H9 (cell line): Measurements from ENCODE around the gene TMSB15A. TPM values are rescaled to one million over a fixed set of nuclear protein-coding genes. Genes with fewer than 3 reads are reported as not detected.

Source experiments
- DNase-seq: peaks from one replicate; pipeline ENCODE4 v3.0.0-alpha.2; 2017
- H2AFZ ChIP-seq: one replicate; pipeline ENCODE4 v1.6.1; 2013; ENCODE audit warnings: mild to moderate bottlenecking, low read length, control low read depth, moderate library complexity
- H2AK5ac ChIP-seq: 2 replicates; pipeline ENCODE4 v1.6.1; 2013; ENCODE audit warnings: low read length, control low read depth, mixed read lengths; ENCODE audit not compliant: insufficient read length
- H2BK120ac ChIP-seq: one replicate; pipeline ENCODE4 v1.6.1; 2013; ENCODE audit warnings: low read depth, mild to moderate bottlenecking, low read length, control low read depth, inconsistent platforms; ENCODE audit not compliant: poor library complexity, severe bottlenecking
- H2BK12ac ChIP-seq: 2 replicates; pipeline ENCODE4 v1.6.1; 2013; ENCODE audit warnings: low read length, control low read depth, mixed read lengths, low read depth; ENCODE audit not compliant: insufficient read length
- H2BK15ac ChIP-seq: 2 replicates; pipeline ENCODE4 v1.6.1; 2013; ENCODE audit warnings: low read depth, low read length, control low read depth
- H2BK20ac ChIP-seq: one replicate; pipeline ENCODE4 v1.6.1; 2013; ENCODE audit warnings: low read depth, mild to moderate bottlenecking, low read length, control low read depth, inconsistent platforms; ENCODE audit not compliant: poor library complexity, severe bottlenecking
- H2BK5ac ChIP-seq: 2 replicates; pipeline ENCODE4 v1.6.1; 2013; ENCODE audit warnings: low read length, control low read depth, mixed read lengths; ENCODE audit not compliant: insufficient read length
- H3K14ac ChIP-seq: 2 replicates; pipeline ENCODE4 v1.6.1; 2013; ENCODE audit warnings: low read length, control low read depth; ENCODE audit not compliant: insufficient read depth
- H3K18ac ChIP-seq: 2 replicates; pipeline ENCODE4 v1.6.1; 2013; ENCODE audit warnings: low read depth, mild to moderate bottlenecking, mixed read lengths, low read length, control low read depth; ENCODE audit not compliant: insufficient read length
- H3K23ac ChIP-seq: 2 replicates; pipeline ENCODE4 v1.6.1; 2013; ENCODE audit warnings: low read length, control low read depth, mixed read lengths, low read depth; ENCODE audit not compliant: insufficient read length
- H3K23me2 ChIP-seq: 2 replicates; pipeline ENCODE4 v1.6.1; 2013; ENCODE audit warnings: low read depth, mild to moderate bottlenecking, mixed read lengths, low read length, control low read depth; ENCODE audit not compliant: insufficient read length, poor library complexity, severe bottlenecking
- H3K27ac ChIP-seq: 2 replicates; pipeline ENCODE4 v1.5.1; 2013; ENCODE audit warnings: low read length, control low read depth, mixed read lengths, low read depth; ENCODE audit not compliant: insufficient read length
- H3K27me3 ChIP-seq: 2 replicates; pipeline ENCODE4 v1.6.1; 2013; ENCODE audit warnings: low read length, control low read depth, inconsistent platforms; ENCODE audit not compliant: insufficient read depth
- H3K4ac ChIP-seq: 2 replicates; pipeline ENCODE4 v1.6.1; 2013; ENCODE audit warnings: low read depth, mild to moderate bottlenecking, control low read depth, inconsistent platforms, low read length, moderate library complexity
- H3K4me1 ChIP-seq: 2 replicates; pipeline ENCODE4 v1.6.1; 2013; ENCODE audit warnings: low read length, control low read depth, inconsistent platforms; ENCODE audit not compliant: insufficient read depth
- H3K4me2 ChIP-seq: 2 replicates; pipeline ENCODE4 v1.6.1; 2013; ENCODE audit warnings: low read length, control low read depth, mixed read lengths; ENCODE audit not compliant: insufficient read length, insufficient read depth
- H3K56ac ChIP-seq: 2 replicates; pipeline ENCODE4 v1.6.1; 2013; ENCODE audit warnings: low read depth, mild to moderate bottlenecking, mixed read lengths, low read length, control low read depth; ENCODE audit not compliant: insufficient read length
- H3K79me1 ChIP-seq: 2 replicates; pipeline ENCODE4 v1.6.1; 2013; ENCODE audit warnings: low read depth, mild to moderate bottlenecking, moderate library complexity, low read length, control low read depth, inconsistent platforms; ENCODE audit not compliant: insufficient read depth, poor library complexity, severe bottlenecking
- H3K79me2 ChIP-seq: 2 replicates; pipeline ENCODE4 v1.6.1; 2013; ENCODE audit warnings: low read length, control low read depth, inconsistent platforms; ENCODE audit not compliant: insufficient read depth
- H3K9ac ChIP-seq: 2 replicates; pipeline ENCODE4 v1.6.1; 2013; ENCODE audit warnings: low read length, control low read depth, mixed read lengths; ENCODE audit not compliant: insufficient read length; ENCODE audit errors: extremely low read depth
- H3K9me3 ChIP-seq: one replicate; pipeline ENCODE4 v1.6.1; 2013; ENCODE audit warnings: low read depth, low read length, inconsistent platforms; ENCODE audit not compliant: control insufficient read depth
- H3T11ph ChIP-seq: one replicate; pipeline ENCODE4 v1.6.1; 2013; ENCODE audit warnings: mild to moderate bottlenecking, low read length, control low read depth, inconsistent platforms
- H4K20me1 ChIP-seq: one replicate; pipeline ENCODE4 v1.6.1; 2013; ENCODE audit not compliant: control insufficient read depth, insufficient read length, insufficient read depth
- H4K5ac ChIP-seq: 2 replicates; pipeline ENCODE4 v1.6.1; 2013; ENCODE audit warnings: low read depth, mild to moderate bottlenecking, mixed read lengths, low read length, control low read depth; ENCODE audit not compliant: insufficient read length
- H4K8ac ChIP-seq: replicated peaks from 2 replicates; pipeline ENCODE4 v1.6.1; 2013; ENCODE audit warnings: low read length, control low read depth, mixed read lengths, low read depth; ENCODE audit not compliant: insufficient read length
- H4K91ac ChIP-seq: 2 replicates; pipeline ENCODE4 v1.6.1; 2013; ENCODE audit warnings: low read depth, mild to moderate bottlenecking, moderate library complexity, mixed read lengths, low read length, control low read depth; ENCODE audit not compliant: insufficient read length
- H3K27ac Mint-ChIP-seq, 3 experiments: 2 replicates in 2 of 3; 3 replicates in 1 of 3; pipeline ENCODE4 v1.8.0; 2020 to 2021; ENCODE audit warnings: mixed read lengths in 3 of 3, mild to moderate bottlenecking in 1 of 3, moderate library complexity in 1 of 3
- H3K27me3 Mint-ChIP-seq: 2 replicates; pipeline ENCODE4 v1.8.0; 2021; ENCODE audit warnings: low read depth, mild to moderate bottlenecking, moderate library complexity, mixed read lengths
- H3K36me3 Mint-ChIP-seq, 3 experiments: 2 replicates in 2 of 3; 3 replicates in 1 of 3; pipeline ENCODE4 v1.8.0; 2020 to 2021; ENCODE audit warnings: low read depth in 3 of 3, mixed read lengths in 3 of 3; ENCODE audit not compliant: insufficient read depth in 1 of 3
- H3K4me1 Mint-ChIP-seq, 2 experiments: 2 replicates each; pipeline ENCODE4 v1.8.0; 2020; ENCODE audit warnings: mixed read lengths in 2 of 2
- H3K4me3 Mint-ChIP-seq, 2 experiments: 2 replicates in 1 of 2; 3 replicates in 1 of 2; pipeline ENCODE4 v1.8.0; 2020 to 2021; ENCODE audit warnings: mild to moderate bottlenecking in 2 of 2, mixed read lengths in 2 of 2, moderate library complexity in 1 of 2
- H3K9me3 Mint-ChIP-seq, 2 experiments: 2 replicates in 1 of 2; 3 replicates in 1 of 2; pipeline ENCODE4 v1.8.0; 2020; ENCODE audit warnings: mild to moderate bottlenecking in 2 of 2, mixed read lengths in 2 of 2, moderate library complexity in 1 of 2
- WGBS: extraction: QIAGEN DNeasy Blood & Tissue Kit; methylation state at CpG from one replicate; pipeline ENCODE4 v1.1.7; 2013; ENCODE audit warnings: missing lambda C conversion rate, low lambda C conversion rate, mixed read lengths; ENCODE audit not compliant: insufficient read length; ENCODE audit errors: extremely low coverage; 5-methylcytosine and 5-hydroxymethylcytosine counted together
- total RNA-seq: library from RNA; stranded (reverse); gene quantifications from 2 replicates; pipeline ENCODE4 v1.2.1, GENCODE V29; 2021
- TF ChIP-seq, protein P1 (sequence below): fragments of 200-600 bp; sonication (generic); conservative IDR thresholded peaks from 3 replicates; pipeline ENCODE4 v1.8.0; 2021; ENCODE audit warnings: antibody characterized with exemption, mild to moderate bottlenecking

The TMSB15A gene
- total RNA-seq, 1 experiment from 2014 or later = 69.2 TPM

DNA sequence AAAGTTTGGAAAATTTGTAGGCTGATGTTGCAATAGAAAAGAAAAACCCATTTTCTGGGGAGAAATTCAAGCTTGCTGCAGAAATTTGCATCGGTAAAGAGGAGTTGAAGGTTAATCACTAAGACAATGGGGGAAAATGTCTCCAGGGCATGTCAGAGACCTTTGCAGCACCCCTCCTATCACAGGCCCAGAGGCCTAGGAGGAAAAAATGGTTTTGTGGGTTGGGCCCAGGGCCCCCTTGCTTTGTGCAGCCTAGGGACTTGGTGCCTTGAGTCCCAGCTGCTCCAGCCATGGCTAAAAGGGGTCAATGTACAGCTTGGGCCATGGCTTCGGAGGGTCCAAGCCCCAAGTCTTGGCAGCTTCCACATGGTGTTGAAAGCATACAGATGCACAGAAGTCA, 17.8 kb downstream of the TMSB15A start:
- no peak overlapping the region for H3K27ac Mint-ChIP-seq
- H4K5ac ChIP-seq = no peak overlapping the region
- TF ChIP-seq, protein P1, sequence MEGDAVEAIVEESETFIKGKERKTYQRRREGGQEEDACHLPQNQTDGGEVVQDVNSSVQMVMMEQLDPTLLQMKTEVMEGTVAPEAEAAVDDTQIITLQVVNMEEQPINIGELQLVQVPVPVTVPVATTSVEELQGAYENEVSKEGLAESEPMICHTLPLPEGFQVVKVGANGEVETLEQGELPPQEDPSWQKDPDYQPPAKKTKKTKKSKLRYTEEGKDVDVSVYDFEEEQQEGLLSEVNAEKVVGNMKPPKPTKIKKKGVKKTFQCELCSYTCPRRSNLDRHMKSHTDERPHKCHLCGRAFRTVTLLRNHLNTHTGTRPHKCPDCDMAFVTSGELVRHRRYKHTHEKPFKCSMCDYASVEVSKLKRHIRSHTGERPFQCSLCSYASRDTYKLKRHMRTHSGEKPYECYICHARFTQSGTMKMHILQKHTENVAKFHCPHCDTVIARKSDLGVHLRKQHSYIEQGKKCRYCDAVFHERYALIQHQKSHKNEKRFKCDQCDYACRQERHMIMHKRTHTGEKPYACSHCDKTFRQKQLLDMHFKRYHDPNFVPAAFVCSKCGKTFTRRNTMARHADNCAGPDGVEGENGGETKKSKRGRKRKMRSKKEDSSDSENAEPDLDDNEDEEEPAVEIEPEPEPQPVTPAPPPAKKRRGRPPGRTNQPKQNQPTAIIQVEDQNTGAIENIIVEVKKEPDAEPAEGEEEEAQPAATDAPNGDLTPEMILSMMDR = no peak
- H4K8ac ChIP-seq = no peak overlapping the region
- no peak overlapping the region for H2BK15ac ChIP-seq
- H3K23me2 ChIP-seq = no peaks in the 10 kb centered on the region
- H3K23ac ChIP-seq = no peak overlapping the region
- no peak overlapping the region for H3K9ac ChIP-seq
- no peak overlapping the region for H2AK5ac ChIP-seq
- H2BK12ac ChIP-seq = no peak overlapping the region
- H3K9me3 Mint-ChIP-seq = peaks cover 70 to 73% of the 10 kb centered on the region in 2 experiments
- H3K4me1 Mint-ChIP-seq = 0 out of 4 replicates have a peak, but pooled peaks cover 0 to 3% of the 10 kb centered on the region in 2 experiments
- H3K56ac ChIP-seq = no peak overlapping the region
- H3K4ac ChIP-seq = no peak overlapping the region
- H3K79me2 ChIP-seq = no peaks in the 10 kb centered on the region
- no peaks in the 10 kb centered on the region; the same call in none of the 2 replicates for H3K27me3 Mint-ChIP-seq
- DNase-seq = no peak
- H2BK120ac ChIP-seq = no peak overlapping the region
- peaks cover 63% of the 10 kb centered on the region for H3K9me3 ChIP-seq
- H3K4me1 ChIP-seq = no peaks in the 10 kb centered on the region
- no peak overlapping the region for H2BK20ac ChIP-seq
- H2AFZ ChIP-seq = no peak overlapping the region
- H3T11ph ChIP-seq = no peak overlapping the region
- no peaks in the 10 kb centered on the region for H3K79me1 ChIP-seq
- no peak overlapping the region for H3K4me2 ChIP-seq
- no CpG with 5 or more reads among the region's 2 CpGs for WGBS
- H2BK5ac ChIP-seq = no peak overlapping the region
- no peaks in the 10 kb centered on the region for H3K27me3 ChIP-seq
- H3K4me3 Mint-ChIP-seq = no peak overlapping the region
- H4K91ac ChIP-seq = no peak overlapping the region
- H3K27ac ChIP-seq = no peak overlapping the region
- no peak overlapping the region for H3K18ac ChIP-seq
- peaks cover 4 to 9% (median 7%) of the 10 kb centered on the region in 3 experiments; a peak in 5 of 7 replicates for H3K36me3 Mint-ChIP-seq
- no peak overlapping the region for H3K14ac ChIP-seq
- no peaks in the 10 kb centered on the region for H4K20me1 ChIP-seq
